ENCODE data around the gene RAB11FIP3. TPM values are rescaled to one million over a fixed set of nuclear protein-coding genes. Genes with fewer than 3 reads are reported as not detected.

The RAB11FIP3 gene
- total RNA-seq, 1 experiment from 2014 or later, result 12.7 TPM

DNA sequence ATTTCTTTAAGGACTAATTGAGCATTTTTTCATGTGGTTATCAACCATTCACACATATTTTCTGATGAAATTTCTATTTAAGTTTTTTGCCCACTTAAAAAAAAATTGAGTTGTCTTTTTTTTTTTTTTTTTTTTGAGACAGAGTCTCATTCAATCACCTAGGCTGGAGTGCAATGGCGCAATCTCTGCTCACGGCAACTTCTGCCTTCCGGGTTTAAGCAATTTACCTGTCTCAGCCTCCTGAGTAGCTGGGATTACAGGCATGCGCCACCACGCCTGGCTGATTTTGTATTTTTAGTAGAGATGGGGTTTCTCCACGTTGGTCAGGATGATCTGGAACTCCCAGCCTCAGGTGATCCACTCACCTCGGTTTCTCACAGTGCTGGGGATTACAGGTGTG is 34.3 kb downstream of the RAB11FIP3 start:
- Histone ChIP-seq H3K4me1 (ENCODE audit: insufficient read depth, low read length) (no peaks in the 10 kb centered on the region), H3K4me3 (ENCODE audit: low read length) (no peak overlapping the region), H3K36me3 (ENCODE audit: low read depth, low read length) (no peaks in the 10 kb centered on the region), H2AFZ (ENCODE audit: low read length) (no peak overlapping the region), H3K9me2 (replicated peaks; ENCODE audit: low read length) (no peaks in the 10 kb centered on the region), H4K20me1 (ENCODE audit: low read length) (no peaks in the 10 kb centered on the region), H3K79me2 (ENCODE audit: low read length) (no peaks in the 10 kb centered on the region), H3K4me2 (ENCODE audit: low read length) (no peak overlapping the region), H3K27ac (ENCODE audit: low read length) (no peak overlapping the region), H3K9ac (ENCODE audit: low read length) (no peak overlapping the region), H3K9me3 (ENCODE audit: low read length) (no peaks in the 10 kb centered on the region), H3K27me3 (ENCODE audit: low read length) (no peaks in the 10 kb centered on the region), H3F3A (ENCODE audit: low read length, unreplicated experiment) (no peaks in the 10 kb centered on the region)
- no TSS peak for BruUV-seq (replicated peaks)
- DNase-seq (no peak), ATAC-seq (no peak)
- ChIA-PET CTCF (no interaction called here), POLR2A (ENCODE audit: unreplicated experiment) (no interaction called here)
- intact Hi-C loops (cut with micrococcal nuclease), result no loop called here
- TF ChIP-seq EZH2phosphoT487 (IDR thresholded peaks at IDR 0.05; ENCODE audit: borderline replicate concordance, low read length), result no peak
- TF ChIP-seq, protein P1, sequence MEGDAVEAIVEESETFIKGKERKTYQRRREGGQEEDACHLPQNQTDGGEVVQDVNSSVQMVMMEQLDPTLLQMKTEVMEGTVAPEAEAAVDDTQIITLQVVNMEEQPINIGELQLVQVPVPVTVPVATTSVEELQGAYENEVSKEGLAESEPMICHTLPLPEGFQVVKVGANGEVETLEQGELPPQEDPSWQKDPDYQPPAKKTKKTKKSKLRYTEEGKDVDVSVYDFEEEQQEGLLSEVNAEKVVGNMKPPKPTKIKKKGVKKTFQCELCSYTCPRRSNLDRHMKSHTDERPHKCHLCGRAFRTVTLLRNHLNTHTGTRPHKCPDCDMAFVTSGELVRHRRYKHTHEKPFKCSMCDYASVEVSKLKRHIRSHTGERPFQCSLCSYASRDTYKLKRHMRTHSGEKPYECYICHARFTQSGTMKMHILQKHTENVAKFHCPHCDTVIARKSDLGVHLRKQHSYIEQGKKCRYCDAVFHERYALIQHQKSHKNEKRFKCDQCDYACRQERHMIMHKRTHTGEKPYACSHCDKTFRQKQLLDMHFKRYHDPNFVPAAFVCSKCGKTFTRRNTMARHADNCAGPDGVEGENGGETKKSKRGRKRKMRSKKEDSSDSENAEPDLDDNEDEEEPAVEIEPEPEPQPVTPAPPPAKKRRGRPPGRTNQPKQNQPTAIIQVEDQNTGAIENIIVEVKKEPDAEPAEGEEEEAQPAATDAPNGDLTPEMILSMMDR (conservative IDR thresholded peaks at IDR 0.05; ENCODE audit: low read depth, low read length), result no peak
- TF ChIP-seq EZH2 (IDR thresholded peaks at IDR 0.05; ENCODE audit: low read length, unreplicated experiment), result no peak

DNA sequence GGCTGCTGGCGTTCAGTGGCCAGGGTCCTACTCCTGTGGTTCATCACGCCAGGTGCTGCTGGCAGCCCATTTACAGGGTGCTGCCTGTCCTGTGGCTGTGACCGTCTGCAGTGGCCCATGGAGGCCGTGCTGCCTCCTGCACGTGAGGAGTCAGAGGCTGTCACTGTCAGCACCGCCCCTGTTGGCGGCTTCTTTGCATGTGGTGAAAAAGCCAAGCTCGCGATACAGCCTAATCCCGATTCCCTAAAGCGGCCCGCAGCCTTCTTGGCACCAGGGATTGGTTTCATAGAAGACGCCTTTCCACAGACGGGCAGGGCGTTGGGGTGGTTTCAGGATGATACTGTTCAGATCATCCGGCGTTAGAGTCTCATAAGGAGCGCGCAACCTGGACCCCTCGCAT is 35.3 kb downstream of the RAB11FIP3 start:
- H3F3A ChIP-seq (ENCODE audit: low read length, unreplicated experiment), result no peaks in the 10 kb centered on the region
- POLR2A ChIA-PET (ENCODE audit: unreplicated experiment), result no interaction called here
- H3K27me3 ChIP-seq (ENCODE audit: low read length), result no peaks in the 10 kb centered on the region
- H3K9me3 ChIP-seq (ENCODE audit: low read length), result no peaks in the 10 kb centered on the region
- no peaks in the 10 kb centered on the region for H3K9me2 ChIP-seq (replicated peaks; ENCODE audit: low read length)
- H2AFZ ChIP-seq (ENCODE audit: low read length), result no peak overlapping the region
- H4K20me1 ChIP-seq (ENCODE audit: low read length), result no peaks in the 10 kb centered on the region
- intact Hi-C loops (cut with micrococcal nuclease), result no loop called here
- BruUV-seq (replicated peaks), result no TSS peak
- no peak overlapping the region for H3K27ac ChIP-seq (ENCODE audit: low read length)
- H3K4me1 ChIP-seq (ENCODE audit: insufficient read depth, low read length), result no peaks in the 10 kb centered on the region
- no peak overlapping the region for H3K9ac ChIP-seq (ENCODE audit: low read length)
- no peak overlapping the region for H3K4me3 ChIP-seq (ENCODE audit: low read length)
- no peak for DNase-seq
- ATAC-seq, result no peak
- no peaks in the 10 kb centered on the region for H3K79me2 ChIP-seq (ENCODE audit: low read length)
- no peaks in the 10 kb centered on the region for H3K36me3 ChIP-seq (ENCODE audit: low read depth, low read length)
- TF ChIP-seq EZH2 (IDR thresholded peaks at IDR 0.05; ENCODE audit: low read length, unreplicated experiment) (no peak), EZH2phosphoT487 (IDR thresholded peaks at IDR 0.05; ENCODE audit: borderline replicate concordance, low read length) (no peak)
- TF ChIP-seq, protein P1 (conservative IDR thresholded peaks at IDR 0.05; ENCODE audit: low read depth, low read length), result no peak
- CTCF ChIA-PET, result no interaction called here
- no peak overlapping the region for H3K4me2 ChIP-seq (ENCODE audit: low read length)

DNA sequence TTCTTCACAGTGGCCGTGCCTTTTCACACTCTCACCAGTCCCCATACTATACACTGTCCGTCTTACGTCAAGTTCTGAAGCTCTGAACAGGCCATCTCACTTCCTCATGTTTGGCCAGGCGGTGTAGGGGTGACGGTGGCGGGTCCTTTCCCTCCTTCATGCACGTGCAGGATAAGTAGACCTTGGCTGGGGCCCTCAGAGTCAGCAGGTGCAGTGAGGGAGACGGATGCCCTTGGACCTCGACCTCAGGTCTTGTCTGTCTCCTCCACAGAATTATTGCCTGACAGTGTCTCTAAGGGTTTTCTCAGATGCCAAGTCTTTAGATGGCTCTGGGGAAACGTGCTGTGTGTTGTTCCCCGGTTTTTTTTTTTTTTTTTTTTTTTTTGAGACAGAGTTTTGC is 37.6 kb downstream of the RAB11FIP3 start:
- no peaks in the 10 kb centered on the region for H3K27me3 ChIP-seq (ENCODE audit: low read length)
- H3K36me3 ChIP-seq (ENCODE audit: low read depth, low read length), result no peaks in the 10 kb centered on the region
- H3K79me2 ChIP-seq (ENCODE audit: low read length), result no peaks in the 10 kb centered on the region
- H3K27ac ChIP-seq (ENCODE audit: low read length), result no peak overlapping the region
- no peak overlapping the region for H3K4me3 ChIP-seq (ENCODE audit: low read length)
- no peaks in the 10 kb centered on the region for H3K9me2 ChIP-seq (replicated peaks; ENCODE audit: low read length)
- H3K4me2 ChIP-seq (ENCODE audit: low read length), result no peak overlapping the region
- TF ChIP-seq EZH2 (IDR thresholded peaks at IDR 0.05; ENCODE audit: low read length, unreplicated experiment), result no peak
- no peak for TF ChIP-seq EZH2phosphoT487 (IDR thresholded peaks at IDR 0.05; ENCODE audit: borderline replicate concordance, low read length)
- TF ChIP-seq, protein P1 (conservative IDR thresholded peaks at IDR 0.05; ENCODE audit: low read depth, low read length), result no peak
- intact Hi-C loops (cut with micrococcal nuclease), result no loop called here
- DNase-seq (no peak), ATAC-seq (no peak)
- no peaks in the 10 kb centered on the region for H4K20me1 ChIP-seq (ENCODE audit: low read length)
- ChIA-PET POLR2A (ENCODE audit: unreplicated experiment) (no interaction called here), CTCF (no interaction called here)
- no TSS peak for BruUV-seq (replicated peaks)
- no peak overlapping the region for H2AFZ ChIP-seq (ENCODE audit: low read length)
- H3F3A ChIP-seq (ENCODE audit: low read length, unreplicated experiment), result no peaks in the 10 kb centered on the region
- no peaks in the 10 kb centered on the region for H3K9me3 ChIP-seq (ENCODE audit: low read length)
- no peak overlapping the region for H3K9ac ChIP-seq (ENCODE audit: low read length)
- H3K4me1 ChIP-seq (ENCODE audit: insufficient read depth, low read length), result no peaks in the 10 kb centered on the region
